BLaER1 (cell line): Measurements from ENCODE around the gene TTC8.
"Not testable (repeated sequence)": the region's sequence is repeated elsewhere in the genome, so short reads cannot be mapped to it uniquely, and the experiment has no call there.

Experiments
- H3K27ac ChIP-seq: shearing (Covaris generic); formaldehyde crosslinking; 2 replicates; pipeline ENCODE4 v1.8.1; 2022
- H3K27me3 ChIP-seq: shearing (Covaris generic); formaldehyde crosslinking; 2 replicates; pipeline ENCODE4 v1.8.1; 2022
- H3K36me3 ChIP-seq: shearing (Covaris generic); formaldehyde crosslinking; 2 replicates; pipeline ENCODE4 v1.8.1; 2022
- H3K4me1 ChIP-seq: shearing (Covaris generic); formaldehyde crosslinking; 2 replicates; pipeline ENCODE4 v1.8.1; 2022
- H3K4me2 ChIP-seq: shearing (Covaris generic); formaldehyde crosslinking; 2 replicates; pipeline ENCODE4 v1.8.1; 2022
- H3K4me3 ChIP-seq: shearing (Covaris generic); formaldehyde crosslinking; 2 replicates; pipeline ENCODE4 v1.8.1; 2022
- H3K9ac ChIP-seq: shearing (Covaris generic); formaldehyde crosslinking; 2 replicates; pipeline ENCODE4 v1.8.1; 2022
- H3K9me3 ChIP-seq: shearing (Covaris generic); formaldehyde crosslinking; 2 replicates; pipeline ENCODE4 v1.8.1; 2022
- H4K20me1 ChIP-seq: shearing (Covaris generic); formaldehyde crosslinking; 2 replicates; pipeline ENCODE4 v1.8.1; 2022
- Cebpa-rat ChIP-seq: shearing (Covaris generic); IDR thresholded peaks from 2 replicates; pipeline ENCODE4 v1.8.1; 2022

The TTC8 gene

DNA sequence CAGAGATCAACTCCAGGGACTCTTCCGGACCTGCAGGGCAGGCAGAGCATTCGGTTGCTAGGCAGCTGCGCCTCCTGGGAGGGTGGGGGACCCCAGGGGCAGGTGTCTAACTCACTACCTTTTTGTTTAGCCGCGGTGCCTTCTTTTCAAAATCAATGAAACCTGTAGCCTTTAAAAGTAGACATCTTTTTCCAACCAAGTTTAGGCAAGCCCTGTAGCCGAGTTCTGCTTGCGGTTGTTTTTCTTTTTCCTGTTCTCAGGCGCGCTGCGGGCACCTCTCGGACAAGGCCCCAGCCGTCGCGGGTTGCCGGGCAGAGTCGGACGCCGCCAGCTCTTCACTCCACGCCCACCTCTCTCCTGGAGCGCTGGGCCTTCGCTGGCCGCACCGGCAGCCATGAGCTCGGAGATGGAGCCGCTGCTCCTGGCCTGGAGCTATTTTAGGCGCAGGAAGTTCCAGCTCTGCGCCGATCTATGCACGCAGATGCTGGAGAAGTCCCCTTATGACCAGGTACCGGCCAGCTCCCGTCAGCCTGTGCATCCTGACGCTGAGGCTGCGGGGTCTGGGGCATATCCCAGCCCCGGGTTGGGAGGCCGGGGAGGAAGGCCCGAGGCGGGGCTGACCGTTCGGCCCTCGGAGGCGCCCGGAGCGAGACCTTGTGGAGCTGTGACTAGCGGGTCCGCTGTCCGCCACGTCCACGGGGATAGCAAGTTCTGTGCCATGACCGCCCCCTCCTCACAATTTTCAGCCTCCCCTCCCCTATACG lies at the start of gene TTC8:
Gene TTC8 (plus strand): TSS at position 338 of the 764 bp plus-strand sequence. CDS start 57 bp downstream, at position 395.
- peak within 1 kb of the TSS; percentile 95 for H3K4me2 ChIP-seq
- no peak for TF ChIP-seq Cebpa-rat
- H3K27me3 ChIP-seq, result no peaks in the 10 kb centered on the region
- peak within 1 kb of the TSS; percentile 90 for H3K27ac ChIP-seq
- H3K36me3 ChIP-seq, result no peaks in the 10 kb centered on the region
- H3K4me3 ChIP-seq, result peak within 1 kb of the TSS; percentile 81
- H3K9ac ChIP-seq, result peak within 1 kb of the TSS; percentile 85
- H4K20me1 ChIP-seq, result no peaks in the 10 kb centered on the region
- peaks cover 9% of the 10 kb centered on the region for H3K4me1 ChIP-seq
- H3K9me3 ChIP-seq, result no peaks in the 10 kb centered on the region

DNA sequence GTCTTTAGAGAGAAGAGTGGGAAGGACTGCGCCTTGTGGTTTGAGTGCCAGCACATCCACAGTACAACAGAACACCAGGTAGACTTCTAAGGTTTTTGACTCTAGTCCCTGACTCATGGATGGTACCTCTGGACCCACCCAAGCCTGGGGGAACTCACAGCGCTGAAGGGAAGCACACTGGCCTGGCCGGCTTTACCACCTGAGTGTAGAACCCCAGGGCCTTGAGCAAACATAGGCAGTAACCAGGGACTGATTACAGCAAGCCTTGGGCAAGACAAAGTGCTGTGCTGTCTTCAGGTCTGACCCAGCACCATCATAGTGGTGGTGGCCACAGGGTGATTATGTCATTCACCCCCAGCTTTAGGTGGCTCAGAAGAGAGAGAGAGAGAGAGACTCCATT lies 48.9 kb upstream of the TTC8 start:
- H3K4me3 ChIP-seq, result no peak overlapping the region
- no peaks in the 10 kb centered on the region for H4K20me1 ChIP-seq
- H3K4me2 ChIP-seq, result no peak overlapping the region
- no peaks in the 10 kb centered on the region for H3K4me1 ChIP-seq
- no peaks in the 10 kb centered on the region for H3K27me3 ChIP-seq
- H3K9me3 ChIP-seq, result no peaks in the 10 kb centered on the region
- H3K27ac ChIP-seq, result no peak overlapping the region
- TF ChIP-seq Cebpa-rat, result no peak
- H3K9ac ChIP-seq, result no peak overlapping the region
- no peaks in the 10 kb centered on the region for H3K36me3 ChIP-seq

DNA sequence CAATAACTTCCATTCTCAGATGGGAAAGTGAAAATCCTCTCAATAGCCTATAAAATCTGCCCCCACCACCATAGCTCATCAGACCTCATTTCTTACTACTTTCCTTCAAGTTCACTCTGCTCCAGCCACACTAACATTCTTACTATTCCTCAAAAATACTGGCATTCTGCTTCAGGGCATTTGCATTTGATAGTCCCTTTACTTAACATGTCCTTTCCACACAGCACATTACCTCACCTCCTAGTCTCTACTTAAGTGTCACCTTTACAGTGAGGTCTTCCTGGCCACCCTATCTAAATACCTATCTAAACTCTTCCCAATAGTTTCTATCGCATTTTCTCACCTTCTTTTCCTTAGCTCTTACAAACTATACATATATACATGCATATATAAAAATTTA lies 38.5 kb upstream of the TTC8 start:
- H3K27me3 ChIP-seq, result peaks cover under 1% of the 10 kb centered on the region; the same call in 1 of the 2 replicates
- peaks cover 28% of the 10 kb centered on the region for H3K9me3 ChIP-seq
- no peak for TF ChIP-seq Cebpa-rat
- no peak overlapping the region for H3K4me3 ChIP-seq
- no peak overlapping the region for H3K4me2 ChIP-seq
- peaks cover 9% of the 10 kb centered on the region for H3K36me3 ChIP-seq
- H4K20me1 ChIP-seq, result no peaks in the 10 kb centered on the region
- no peaks in the 10 kb centered on the region for H3K4me1 ChIP-seq
- H3K27ac ChIP-seq, result no peak overlapping the region
- H3K9ac ChIP-seq, result no peak overlapping the region

DNA sequence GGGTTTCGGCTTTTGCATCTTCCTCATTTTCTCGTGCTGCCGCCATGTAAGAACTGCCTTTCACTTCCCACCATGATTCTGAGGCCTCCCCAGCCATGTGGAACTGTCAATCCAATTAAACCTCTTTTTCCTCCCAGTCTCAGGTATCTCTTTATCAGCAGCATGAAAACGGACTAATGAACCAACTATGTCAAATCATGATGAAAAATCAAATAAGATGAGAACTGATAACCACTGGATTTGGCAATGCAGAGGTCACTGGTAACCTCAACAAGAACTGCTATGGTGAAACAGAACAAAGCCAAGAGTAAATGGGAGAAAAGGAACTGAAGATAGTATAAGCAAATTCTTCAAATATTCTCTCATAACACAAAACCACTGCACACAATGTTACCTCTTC lies 37.7 kb upstream of the TTC8 start:
- peaks cover 9% of the 10 kb centered on the region for H3K27me3 ChIP-seq
- no peak overlapping the region for H3K4me2 ChIP-seq
- no peaks in the 10 kb centered on the region for H4K20me1 ChIP-seq
- H3K4me3 ChIP-seq, result no peak overlapping the region
- no peak overlapping the region for H3K27ac ChIP-seq
- H3K4me1 ChIP-seq, result peaks cover 3% of the 10 kb centered on the region
- TF ChIP-seq Cebpa-rat, result no peak
- H3K9ac ChIP-seq, result no peak overlapping the region
- peaks cover 24% of the 10 kb centered on the region for H3K9me3 ChIP-seq
- peaks cover 9% of the 10 kb centered on the region for H3K36me3 ChIP-seq

DNA sequence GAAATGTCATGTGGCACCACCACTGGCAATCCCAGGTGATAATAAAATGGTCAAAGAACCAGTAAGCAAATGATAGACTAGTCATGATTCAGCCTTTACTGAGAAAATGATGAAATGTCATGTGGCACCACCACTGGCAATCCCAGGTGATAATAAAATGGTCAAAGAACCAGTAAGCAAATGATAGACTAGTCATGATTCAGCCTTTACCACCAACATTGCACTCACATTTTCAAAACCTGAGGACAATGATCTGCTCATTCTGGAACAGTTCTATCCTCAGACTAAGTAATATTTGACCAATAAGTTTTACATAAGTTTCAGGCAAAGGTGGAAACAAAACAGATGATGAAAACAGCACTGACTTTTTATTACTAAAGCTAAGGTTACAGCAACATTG lies 34.9 kb upstream of the TTC8 start:
- H3K9ac ChIP-seq, H4K20me1 ChIP-seq, H3K36me3 ChIP-seq, H3K27ac ChIP-seq, H3K4me2 ChIP-seq, H3K4me3 ChIP-seq, H3K9me3 ChIP-seq: not testable (repeated sequence)
- Histone ChIP-seq H3K4me1 (peaks cover 13% of the 10 kb centered on the region), H3K27me3 (peaks cover 25% of the 10 kb centered on the region)

DNA sequence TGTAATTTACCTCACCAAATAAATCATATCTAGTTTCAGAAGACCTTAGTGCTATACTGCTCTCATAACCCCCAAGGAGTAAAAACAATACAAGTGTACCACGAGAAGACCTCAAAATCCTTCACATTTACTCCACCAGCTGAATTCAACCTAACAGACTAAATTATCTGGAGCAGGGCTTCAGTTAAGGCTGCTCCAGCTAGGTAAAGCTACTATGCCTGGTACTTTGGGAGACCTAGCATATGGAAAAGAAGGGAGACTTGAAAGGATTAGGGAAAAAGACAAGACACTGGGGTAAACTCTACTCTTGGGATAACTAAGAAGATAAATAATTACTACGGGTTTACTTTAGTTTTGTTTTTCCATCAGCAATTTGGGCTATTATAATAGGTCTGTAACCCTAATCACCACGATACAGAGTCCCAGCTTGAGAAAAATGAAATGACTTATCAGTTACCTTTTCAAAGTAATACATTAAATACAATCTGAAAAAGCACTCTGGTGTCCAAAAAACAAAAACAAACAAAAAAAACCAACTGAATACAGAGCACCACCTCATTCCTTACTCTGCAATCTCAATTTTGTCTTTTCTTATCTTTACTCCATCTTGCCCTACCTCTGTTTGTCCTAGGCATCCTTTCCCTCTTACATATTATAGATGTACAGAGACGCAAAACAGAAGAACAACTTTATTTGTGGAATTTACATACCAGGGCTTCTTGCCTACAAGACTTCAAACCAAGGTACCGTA lies 33.8 kb upstream of the TTC8 start:
- Histone ChIP-seq H3K27ac (no peak overlapping the region), H3K36me3 (no peaks in the 10 kb centered on the region), H3K27me3 (peaks cover 25% of the 10 kb centered on the region), H4K20me1 (no peaks in the 10 kb centered on the region), H3K4me3 (no peak overlapping the region), H3K9ac (no peak overlapping the region), H3K9me3 (no peaks in the 10 kb centered on the region), H3K4me2 (no peak overlapping the region), H3K4me1 (peaks cover 13% of the 10 kb centered on the region)
- TF ChIP-seq Cebpa-rat, result no peak

DNA sequence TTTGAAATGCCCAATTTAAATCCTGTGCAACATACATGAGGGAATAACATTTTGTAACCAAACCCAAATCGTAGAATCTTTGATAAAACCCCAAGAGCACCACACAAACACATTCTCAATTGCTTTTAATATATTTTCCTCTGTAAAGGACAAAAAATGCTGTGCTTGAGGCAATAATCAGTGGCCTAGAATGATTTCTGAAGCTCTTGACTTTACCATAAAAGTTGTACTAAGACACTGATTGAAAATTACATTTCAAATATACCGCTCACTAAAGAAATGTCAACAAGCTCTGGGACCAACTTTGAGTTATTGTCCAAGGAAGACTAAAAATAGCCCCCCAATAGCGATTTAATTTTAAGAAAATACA lies 33.2 kb upstream of the TTC8 start:
- Histone ChIP-seq H3K9ac (no peak overlapping the region), H3K27ac (no peak overlapping the region), H3K4me3 (no peak overlapping the region), H3K27me3 (peaks cover 25% of the 10 kb centered on the region), H3K9me3 (no peaks in the 10 kb centered on the region), H3K4me1 (peaks cover 13% of the 10 kb centered on the region), H3K36me3 (no peaks in the 10 kb centered on the region), H4K20me1 (no peaks in the 10 kb centered on the region), H3K4me2 (peak overlapping the region; percentile 92; the same call in 1 of the 2 replicates)
- TF ChIP-seq Cebpa-rat, result no peak

DNA sequence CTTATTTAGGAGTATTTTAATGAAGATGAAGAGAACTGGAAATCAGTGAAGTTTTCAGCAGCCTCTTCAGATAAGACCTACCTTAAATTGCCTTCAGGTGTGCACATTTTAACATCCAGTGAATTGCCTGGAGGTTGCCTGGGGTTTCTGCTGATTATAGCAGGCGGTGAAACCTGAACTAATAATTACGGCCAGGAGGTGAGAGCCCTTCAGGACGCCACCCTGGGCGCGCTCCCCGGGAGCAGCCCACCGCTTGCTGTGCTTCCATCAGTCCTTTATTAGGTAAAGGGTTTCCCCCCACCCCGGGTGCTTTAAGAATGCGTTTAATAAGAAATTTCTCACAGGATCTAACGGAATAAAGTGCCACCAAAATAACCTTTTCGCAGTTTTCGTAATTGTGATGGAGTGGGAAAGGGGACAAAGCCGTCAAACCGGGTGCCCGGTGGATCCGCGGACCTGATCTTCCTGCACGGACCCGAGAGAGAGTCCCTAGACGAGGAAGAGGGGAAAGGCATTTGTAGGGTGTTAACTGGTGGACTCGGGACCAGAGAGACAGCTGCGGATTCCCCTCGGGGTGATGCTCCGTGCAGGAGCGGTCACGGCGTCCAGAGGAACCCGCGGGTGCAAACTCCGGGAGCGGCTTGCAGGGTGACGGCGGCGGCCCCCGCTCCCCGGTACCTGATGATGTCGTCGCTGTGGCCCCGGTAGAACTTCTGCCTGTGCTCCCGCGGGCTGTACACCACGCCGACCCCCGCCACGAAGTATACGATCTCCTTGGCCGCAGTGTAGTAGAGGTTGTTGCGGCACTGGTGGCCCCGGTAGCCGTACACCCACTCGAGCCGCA lies 32.6 kb upstream of the TTC8 start:
- Histone ChIP-seq H3K27me3 (peaks cover 25% of the 10 kb centered on the region), H3K27ac (peak overlapping the region; percentile 56)

DNA sequence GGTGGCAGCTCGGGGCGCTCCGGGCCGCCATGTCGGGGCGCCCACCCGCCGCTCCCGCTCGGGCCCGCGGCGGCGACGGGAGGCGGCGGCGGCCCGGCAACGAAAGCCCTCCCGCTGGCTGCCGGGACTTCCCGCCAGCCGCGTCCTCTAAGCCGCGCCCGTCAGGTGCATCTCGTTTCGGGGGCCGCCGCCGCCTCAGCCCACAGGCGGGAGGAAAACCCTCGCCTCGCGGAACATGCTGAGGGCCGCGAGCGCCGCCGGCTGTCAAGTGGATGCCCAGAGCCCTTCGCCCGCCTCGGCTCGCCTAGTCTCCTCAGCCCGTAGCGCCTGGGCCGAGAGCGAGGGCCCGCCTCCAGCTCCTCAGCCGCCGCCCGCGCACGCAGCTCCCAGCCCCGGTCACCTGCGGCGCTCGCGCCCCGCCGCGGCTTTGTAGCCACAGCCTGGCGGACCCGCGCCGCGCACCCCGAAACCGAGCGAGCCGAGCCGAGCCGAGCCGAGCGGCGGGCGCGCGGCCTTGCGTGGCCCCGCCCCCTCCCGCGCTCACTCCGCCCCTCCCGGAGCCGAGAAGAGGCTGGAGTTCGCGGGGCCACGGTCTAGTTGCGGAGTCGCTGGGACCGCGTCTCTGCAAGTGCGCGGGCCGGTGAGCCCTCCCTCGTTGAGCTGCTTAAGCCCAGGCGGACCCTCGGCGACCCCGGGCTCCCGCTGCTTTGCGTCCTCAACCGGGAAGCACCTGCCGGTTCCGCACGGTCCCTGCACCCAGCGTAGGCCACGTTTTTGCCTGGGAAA lies 31.8 kb upstream of the TTC8 start, which contains the start of gene EML5:
Gene EML5 (minus strand): TSS at position 481 of the 786 bp plus-strand sequence. CDS start 450 bp downstream, at position 31.
- Histone ChIP-seq H4K20me1 (no peaks in the 10 kb centered on the region), H3K9ac (peak within 1 kb of the TSS; percentile 77), H3K4me2 (peak within 1 kb of the TSS; percentile 92), H3K27ac (peak within 1 kb of the TSS; percentile 56), H3K27me3 (peaks cover 25% of the 10 kb centered on the region), H3K4me3 (peak within 1 kb of the TSS; percentile 79), H3K36me3 (no peaks in the 10 kb centered on the region), H3K9me3 (no peaks in the 10 kb centered on the region), H3K4me1 (peaks cover 13% of the 10 kb centered on the region)
- no peak for TF ChIP-seq Cebpa-rat

More for the DNA sequence above, 32.6 kb upstream of the TTC8 start:
- H3K4me3 ChIP-seq, result peak overlapping the region; percentile 79
- H3K9me3 ChIP-seq, result no peaks in the 10 kb centered on the region
- no peak for TF ChIP-seq Cebpa-rat
- peak overlapping the region; percentile 92 for H3K4me2 ChIP-seq
- H3K4me1 ChIP-seq, result peaks cover 13% of the 10 kb centered on the region
- peak overlapping the region; percentile 77 for H3K9ac ChIP-seq
- no peaks in the 10 kb centered on the region for H3K36me3 ChIP-seq
- no peaks in the 10 kb centered on the region for H4K20me1 ChIP-seq
